ENCODE data around the gene TGM1. TPM values are rescaled to one million over a fixed set of nuclear protein-coding genes. Genes with fewer than 3 reads are reported as not detected.

Gene TGM1
- total RNA-seq, 1 experiment from 2014 or later, result 26.2 TPM

GRCh38 chr14:24292118-24292807 is 29.3 kb upstream of the TGM1 start:
- peaks cover 19% of the 10 kb centered on the region for H3K4me1 Mint-ChIP-seq (ENCODE audit: insufficient read depth, unreplicated experiment)
- intact Hi-C loops (cut with micrococcal nuclease), result no loop called here
- BruUV-seq (replicated peaks), result no TSS peak
- TF ChIP-seq, protein P1, sequence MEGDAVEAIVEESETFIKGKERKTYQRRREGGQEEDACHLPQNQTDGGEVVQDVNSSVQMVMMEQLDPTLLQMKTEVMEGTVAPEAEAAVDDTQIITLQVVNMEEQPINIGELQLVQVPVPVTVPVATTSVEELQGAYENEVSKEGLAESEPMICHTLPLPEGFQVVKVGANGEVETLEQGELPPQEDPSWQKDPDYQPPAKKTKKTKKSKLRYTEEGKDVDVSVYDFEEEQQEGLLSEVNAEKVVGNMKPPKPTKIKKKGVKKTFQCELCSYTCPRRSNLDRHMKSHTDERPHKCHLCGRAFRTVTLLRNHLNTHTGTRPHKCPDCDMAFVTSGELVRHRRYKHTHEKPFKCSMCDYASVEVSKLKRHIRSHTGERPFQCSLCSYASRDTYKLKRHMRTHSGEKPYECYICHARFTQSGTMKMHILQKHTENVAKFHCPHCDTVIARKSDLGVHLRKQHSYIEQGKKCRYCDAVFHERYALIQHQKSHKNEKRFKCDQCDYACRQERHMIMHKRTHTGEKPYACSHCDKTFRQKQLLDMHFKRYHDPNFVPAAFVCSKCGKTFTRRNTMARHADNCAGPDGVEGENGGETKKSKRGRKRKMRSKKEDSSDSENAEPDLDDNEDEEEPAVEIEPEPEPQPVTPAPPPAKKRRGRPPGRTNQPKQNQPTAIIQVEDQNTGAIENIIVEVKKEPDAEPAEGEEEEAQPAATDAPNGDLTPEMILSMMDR (IDR thresholded peaks at IDR 0.05; ENCODE audit: unreplicated experiment), result no peak
- CTCF ChIA-PET, result interaction anchor here (0.6 to 5.5 kb wide), 11 partner anchors 11 to 971 kb away, joined by 3 to 39 read pairs (median 4); partner anchors contain the start of genes CIDEB, LTB4R2, PABPN1 and TINF2
- H3K9me3 Mint-ChIP-seq (ENCODE audit: unreplicated experiment), result no peaks in the 10 kb centered on the region
- POLR2A ChIA-PET, result interaction anchor here (1.2 to 4.5 kb wide), 5 partner anchors 10 to 50 kb away, joined by 5 to 33 read pairs (median 13); partner anchors contain the start of genes RABGGTA and TINF2
- no peak for DNase-seq (ENCODE audit: unreplicated experiment)
- no peak overlapping the region for H3K27ac Mint-ChIP-seq (ENCODE audit: low read depth, unreplicated experiment)
- no peaks in the 10 kb centered on the region for H3K27me3 Mint-ChIP-seq (ENCODE audit: insufficient read depth, unreplicated experiment)
- peak overlapping the region; percentile 30 for H3K4me3 Mint-ChIP-seq (ENCODE audit: unreplicated experiment)
- peaks cover 66% of the 10 kb centered on the region for H3K36me3 Mint-ChIP-seq (ENCODE audit: insufficient read depth, unreplicated experiment)

GRCh38 chr14:24291446-24292117 is 28.6 kb upstream of the TGM1 start:
- Mint-ChIP-seq H3K4me1 (ENCODE audit: insufficient read depth, unreplicated experiment) (peaks cover 12% of the 10 kb centered on the region), H3K27ac (ENCODE audit: low read depth, unreplicated experiment) (no peak overlapping the region), H3K27me3 (ENCODE audit: insufficient read depth, unreplicated experiment) (no peaks in the 10 kb centered on the region), H3K9me3 (ENCODE audit: unreplicated experiment) (no peaks in the 10 kb centered on the region), H3K4me3 (ENCODE audit: unreplicated experiment) (no peak overlapping the region), H3K36me3 (ENCODE audit: insufficient read depth, unreplicated experiment) (peaks cover 60% of the 10 kb centered on the region)
- TF ChIP-seq, protein P1 (IDR thresholded peaks at IDR 0.05; ENCODE audit: unreplicated experiment), result no peak
- BruUV-seq (replicated peaks), result no TSS peak
- intact Hi-C loops (cut with micrococcal nuclease), result no loop called here
- POLR2A ChIA-PET, result interaction anchor here (1.1 to 4.5 kb wide), 4 partner anchors 9 to 57 kb away, joined by 5 to 33 read pairs (median 16); partner anchors contain the start of genes RABGGTA and TINF2
- DNase-seq (ENCODE audit: unreplicated experiment), result no peak
- CTCF ChIA-PET, result interaction anchor here (0.6 to 5.5 kb wide), 14 partner anchors 10 to 970 kb away, joined by 3 to 39 read pairs (median 4); partner anchors contain the start of genes CIDEB, LTB4R2, PABPN1 and TINF2

- Mint-ChIP-seq H3K4me1 (ENCODE audit: insufficient read depth, unreplicated experiment) (peaks cover 13% of the 10 kb centered on the region), H3K27me3 (ENCODE audit: insufficient read depth, unreplicated experiment) (no peaks in the 10 kb centered on the region), H3K9me3 (ENCODE audit: unreplicated experiment) (no peaks in the 10 kb centered on the region), H3K36me3 (ENCODE audit: insufficient read depth, unreplicated experiment) (peaks cover 52% of the 10 kb centered on the region), H3K27ac (ENCODE audit: low read depth, unreplicated experiment) (peak overlapping the region; percentile 73), H3K4me3 (ENCODE audit: unreplicated experiment) (no peak overlapping the region)
- ChIA-PET POLR2A (interaction anchor here (0.9 to 4.5 kb wide), 7 partner anchors 9 to 56 kb away, joined by 3 to 33 read pairs (median 5); partner anchors contain the start of genes LTB4R2 and TINF2), CTCF (interaction anchor here (0.7 to 5.5 kb wide), 10 partner anchors 7 to 194 kb away, joined by 3 to 39 read pairs (median 7); partner anchors contain the start of genes CIDEB, LTB4R2 and TINF2)
- TF ChIP-seq, protein P1 (IDR thresholded peaks at IDR 0.05; ENCODE audit: unreplicated experiment), result no peak
- BruUV-seq (replicated peaks), result no TSS peak
- intact Hi-C loops (cut with micrococcal nuclease), result no loop called here
- no peak for DNase-seq (ENCODE audit: unreplicated experiment)
These were observed 27.8 kb upstream of the TGM1 start for GRCh38 chr14:24290746-24291145.

All from MCF 10A (cell line).